Measurements from ENCODE around the gene ARHGEF19. TPM values are rescaled to one million over a fixed set of nuclear protein-coding genes. Genes with fewer than 3 reads are reported as not detected.

ARHGEF19 gene
- polyA plus RNA-seq, 1 experiment, result 11.6 TPM

DNA sequence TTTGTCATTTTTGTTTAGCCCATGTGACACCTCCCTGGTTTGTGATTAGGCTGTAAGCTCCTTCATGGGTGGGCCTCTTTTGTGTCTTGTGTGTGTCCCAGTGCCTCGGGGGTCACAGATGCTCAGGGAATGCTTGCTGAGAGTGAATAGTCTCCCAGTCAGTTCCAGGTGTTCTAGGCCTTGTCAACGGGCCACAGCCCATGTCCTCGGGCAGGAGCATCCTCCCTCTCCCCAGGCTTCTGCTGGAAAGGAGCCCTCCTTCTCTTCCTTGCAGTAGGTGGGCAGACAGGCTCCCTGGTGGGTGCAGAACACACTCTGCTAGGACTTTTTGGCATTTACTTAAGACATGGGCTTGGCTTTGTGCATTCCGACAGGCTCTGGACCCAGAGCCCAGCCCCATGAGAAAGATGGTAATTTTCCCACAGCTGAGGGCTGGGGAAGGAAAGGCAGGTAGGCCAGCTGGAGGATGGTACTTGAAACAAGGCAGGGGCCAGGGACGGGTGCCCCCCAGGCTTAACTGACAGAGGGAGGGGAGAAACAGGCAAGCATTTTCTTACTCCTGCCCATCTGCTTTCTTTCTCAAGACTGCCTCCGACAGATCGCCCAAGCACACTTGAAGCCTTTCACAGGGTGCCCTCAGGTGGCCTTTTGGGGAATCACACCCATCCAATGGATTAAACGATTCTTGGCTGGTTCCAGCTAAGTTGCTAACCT is 31.6 kb upstream of the ARHGEF19 start:
- Histone ChIP-seq H3K36me3 (ENCODE audit: control insufficient read depth, insufficient read depth, low read length) (peaks cover 4% of the 10 kb centered on the region; the same call in 1 of the 2 replicates), H3K27me3 (ENCODE audit: control insufficient read depth, insufficient read depth, low read length) (no peaks in the 10 kb centered on the region), H3K4me3 (ENCODE audit: low read depth, low read length) (no peak overlapping the region)
- CTCF ChIA-PET, result interaction anchor here (0.6 to 3.4 kb wide), 19 partner anchors 10 to 532 kb away, joined by 3 to 40 read pairs (median 4); partner anchors contain the start of gene FBXO42
- POLR2A ChIA-PET, result no interaction called here
- TF ChIP-seq, protein P1, sequence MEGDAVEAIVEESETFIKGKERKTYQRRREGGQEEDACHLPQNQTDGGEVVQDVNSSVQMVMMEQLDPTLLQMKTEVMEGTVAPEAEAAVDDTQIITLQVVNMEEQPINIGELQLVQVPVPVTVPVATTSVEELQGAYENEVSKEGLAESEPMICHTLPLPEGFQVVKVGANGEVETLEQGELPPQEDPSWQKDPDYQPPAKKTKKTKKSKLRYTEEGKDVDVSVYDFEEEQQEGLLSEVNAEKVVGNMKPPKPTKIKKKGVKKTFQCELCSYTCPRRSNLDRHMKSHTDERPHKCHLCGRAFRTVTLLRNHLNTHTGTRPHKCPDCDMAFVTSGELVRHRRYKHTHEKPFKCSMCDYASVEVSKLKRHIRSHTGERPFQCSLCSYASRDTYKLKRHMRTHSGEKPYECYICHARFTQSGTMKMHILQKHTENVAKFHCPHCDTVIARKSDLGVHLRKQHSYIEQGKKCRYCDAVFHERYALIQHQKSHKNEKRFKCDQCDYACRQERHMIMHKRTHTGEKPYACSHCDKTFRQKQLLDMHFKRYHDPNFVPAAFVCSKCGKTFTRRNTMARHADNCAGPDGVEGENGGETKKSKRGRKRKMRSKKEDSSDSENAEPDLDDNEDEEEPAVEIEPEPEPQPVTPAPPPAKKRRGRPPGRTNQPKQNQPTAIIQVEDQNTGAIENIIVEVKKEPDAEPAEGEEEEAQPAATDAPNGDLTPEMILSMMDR (IDR thresholded peaks at IDR 0.05; ENCODE audit: insufficient read depth, low read depth, low read length), result peak; percentile 89
- DNase-seq (ENCODE audit: low read depth), result no peak

DNA sequence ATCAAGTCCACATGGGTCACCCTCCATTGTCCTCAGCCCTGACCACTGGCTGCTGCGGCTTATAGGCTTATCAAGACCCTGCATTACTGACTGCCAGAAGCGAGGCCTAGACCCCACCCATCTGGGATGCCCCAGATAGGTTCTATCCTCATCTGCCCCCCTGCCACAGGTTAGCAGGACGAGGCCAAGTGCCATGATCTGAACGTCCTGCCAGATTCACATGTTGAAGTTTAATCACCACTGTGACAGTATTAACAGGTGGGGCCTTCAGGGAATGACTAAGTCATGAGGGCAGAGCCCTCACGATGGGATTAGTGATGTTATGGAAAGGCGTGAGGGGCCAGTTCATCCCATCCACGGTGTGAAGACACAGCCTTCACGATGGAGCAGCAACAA is 30.8 kb upstream of the ARHGEF19 start:
- ChIA-PET POLR2A (no interaction called here), CTCF (interaction anchor here (0.6 to 3.4 kb wide), 10 partner anchors 11 to 531 kb away, joined by 3 to 40 read pairs (median 6); no protein-coding TSS in a partner anchor)
- peaks cover 4% of the 10 kb centered on the region; the same call in 1 of the 2 replicates for H3K36me3 ChIP-seq (ENCODE audit: control insufficient read depth, insufficient read depth, low read length)
- H3K4me3 ChIP-seq (ENCODE audit: low read depth, low read length), result no peak overlapping the region
- no peaks in the 10 kb centered on the region for H3K27me3 ChIP-seq (ENCODE audit: control insufficient read depth, insufficient read depth, low read length)
- DNase-seq (ENCODE audit: low read depth), result no peak
- TF ChIP-seq, protein P1 (IDR thresholded peaks at IDR 0.05; ENCODE audit: insufficient read depth, low read depth, low read length), result no peak

DNA sequence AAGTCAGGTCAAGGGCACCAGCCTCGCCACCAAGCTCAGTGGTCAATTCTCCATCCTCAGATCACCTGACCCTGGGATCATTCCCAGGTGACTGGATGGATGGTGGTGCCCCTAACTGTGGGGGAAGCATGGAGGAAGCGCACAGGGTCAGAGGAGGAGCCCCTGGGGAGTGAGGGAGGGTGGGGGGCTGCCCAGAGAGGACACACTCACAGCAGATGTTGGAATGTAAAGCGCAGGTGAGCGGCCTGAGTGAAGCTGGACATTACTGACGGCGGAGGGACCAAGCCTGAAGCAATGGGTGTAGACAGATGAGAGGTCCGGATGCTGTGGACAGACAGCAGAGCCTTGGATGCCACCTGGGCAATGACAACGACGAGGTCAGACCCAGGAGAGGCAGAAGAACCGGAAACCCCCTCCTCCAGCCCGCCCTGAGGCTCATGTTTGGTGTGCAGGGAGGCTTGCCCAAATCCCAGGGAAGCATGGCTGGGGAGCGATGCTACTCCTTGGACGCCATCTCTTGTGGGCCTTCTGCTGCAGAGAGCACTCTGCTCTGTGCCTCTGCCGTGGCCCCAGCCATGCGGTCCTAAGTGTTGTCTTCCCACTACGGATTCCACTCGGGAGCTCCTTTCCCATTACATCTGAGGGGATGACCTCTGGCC is 30.2 kb upstream of the ARHGEF19 start:
- POLR2A ChIA-PET, result no interaction called here
- Histone ChIP-seq H3K27me3 (ENCODE audit: control insufficient read depth, insufficient read depth, low read length) (no peaks in the 10 kb centered on the region), H3K4me3 (ENCODE audit: low read depth, low read length) (no peak overlapping the region), H3K36me3 (ENCODE audit: control insufficient read depth, insufficient read depth, low read length) (peaks cover 4% of the 10 kb centered on the region; the same call in 1 of the 2 replicates)
- CTCF ChIA-PET, result interaction anchor here (1.6 to 3.4 kb wide), 4 partner anchors 36 to 163 kb away, joined by 6 to 40 read pairs (median 14); no protein-coding TSS in a partner anchor
- TF ChIP-seq, protein P1 (IDR thresholded peaks at IDR 0.05; ENCODE audit: insufficient read depth, low read depth, low read length), result no peak
- DNase-seq (ENCODE audit: low read depth), result no peak

DNA sequence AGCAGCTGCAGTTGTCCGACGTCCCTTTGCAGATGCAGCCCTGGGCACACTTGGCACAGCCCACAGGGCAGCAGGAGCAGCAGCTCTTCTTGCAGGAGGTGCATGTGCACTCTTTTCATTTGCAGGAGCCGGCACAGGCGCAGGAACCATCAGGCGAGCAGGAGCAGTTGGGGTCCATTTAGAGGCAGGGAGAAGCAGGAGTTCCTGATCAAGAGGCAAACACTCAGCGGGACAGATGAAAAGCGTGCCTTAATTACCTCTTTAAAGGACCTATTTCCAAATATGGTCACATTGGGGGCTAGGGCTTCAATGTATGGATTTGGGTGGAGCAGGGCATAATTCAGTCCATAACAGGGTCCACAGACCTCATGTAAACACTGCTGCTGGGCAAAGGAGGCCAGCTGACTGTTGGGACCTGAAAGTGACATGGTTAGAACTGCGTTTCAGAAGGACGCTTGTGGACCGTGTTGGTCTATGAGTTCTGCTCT is 28.8 kb upstream of the ARHGEF19 start:
- Histone ChIP-seq H3K27me3 (ENCODE audit: control insufficient read depth, insufficient read depth, low read length) (no peaks in the 10 kb centered on the region), H3K4me3 (ENCODE audit: low read depth, low read length) (no peak overlapping the region), H3K36me3 (ENCODE audit: control insufficient read depth, insufficient read depth, low read length) (no peaks in the 10 kb centered on the region)
- POLR2A ChIA-PET, result interaction anchor here (0.6 kb wide), 1 partner anchor 129 kb away, joined by 5 read pairs; no protein-coding TSS in a partner anchor
- no peak for DNase-seq (ENCODE audit: low read depth)
- TF ChIP-seq, protein P1 (IDR thresholded peaks at IDR 0.05; ENCODE audit: insufficient read depth, low read depth, low read length), result no peak
- CTCF ChIA-PET, result interaction anchor here (1.2 to 2.2 kb wide), 2 partner anchors 36 to 160 kb away, joined by 4 to 6 read pairs; no protein-coding TSS in a partner anchor

DNA sequence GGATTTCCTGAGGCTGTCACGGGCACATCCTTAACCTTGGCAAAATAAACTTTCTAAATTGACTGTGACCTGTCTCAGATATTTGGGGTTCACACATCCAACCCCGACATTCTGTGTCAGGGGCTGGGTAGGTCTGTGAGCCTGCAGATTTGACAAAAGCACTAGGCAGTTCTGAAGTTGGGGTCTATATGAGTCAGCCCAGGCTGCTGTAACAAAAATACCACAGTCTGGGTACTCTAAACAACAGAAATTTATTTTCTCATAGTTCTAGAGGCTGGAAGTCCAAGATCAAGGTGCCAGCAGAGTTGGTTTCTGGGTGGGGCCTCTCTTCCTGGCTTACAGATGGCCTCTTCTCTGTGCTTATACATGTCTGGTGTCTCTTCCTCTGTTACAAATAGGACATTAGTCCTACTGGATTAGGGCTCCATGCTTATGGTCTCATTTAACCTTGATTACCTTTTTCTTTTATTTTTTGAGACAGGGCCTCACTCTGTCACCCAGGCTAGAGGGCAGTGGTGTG is 27.6 kb upstream of the ARHGEF19 start:
- TF ChIP-seq, protein P1 (IDR thresholded peaks at IDR 0.05; ENCODE audit: insufficient read depth, low read depth, low read length), result no peak
- ChIA-PET POLR2A (no interaction called here), CTCF (interaction anchor here (0.9 to 1.2 kb wide), 2 partner anchors 35 to 160 kb away, joined by 3 to 4 read pairs; no protein-coding TSS in a partner anchor)
- no peaks in the 10 kb centered on the region for H3K27me3 ChIP-seq (ENCODE audit: control insufficient read depth, insufficient read depth, low read length)
- no peak for DNase-seq (ENCODE audit: low read depth)
- H3K4me3 ChIP-seq (ENCODE audit: low read depth, low read length), result no peak overlapping the region
- no peaks in the 10 kb centered on the region for H3K36me3 ChIP-seq (ENCODE audit: control insufficient read depth, insufficient read depth, low read length)

All from BJ (cell line).